Transverse colon (tissue), 4 donors: ENCODE results near the gene LRRC7. TPM values are rescaled to one million over a fixed set of nuclear protein-coding genes. Genes with fewer than 3 reads are reported as not detected.

Experiments used
- DNase-seq: peaks from one replicate; pipeline ENCODE4 v3.0.0-alpha.2; 2019
- H3K27ac ChIP-seq, 4 donors: fragments of 200-600 bp; sonication (generic); 2 replicates each; pipeline ENCODE4 v1.5.1; 2016 to 2018; ENCODE audit warnings: inconsistent platforms in 4 of 4
- H3K27me3 ChIP-seq: fragments of 200-600 bp; sonication (generic); 2 replicates; pipeline ENCODE4 v1.5.1; 2017; ENCODE audit warnings: inconsistent platforms
- H3K36me3 ChIP-seq, 4 donors: fragments of 200-600 bp; sonication (generic); 2 replicates each; pipeline ENCODE4 v1.5.1; 2017 to 2019; ENCODE audit warnings: inconsistent platforms in 4 of 4
- H3K4me1 ChIP-seq, 4 donors: fragments of 200-600 bp; sonication (generic); 2 replicates each; pipeline ENCODE4 v1.5.1; 2017 to 2020; ENCODE audit warnings: inconsistent platforms in 4 of 4
- H3K4me3 ChIP-seq, 4 donors: fragments of 200-600 bp; sonication (generic); 1 replicate in 1 of 4; 2 replicates in 3 of 4; pipeline versions ENCODE4 v1.5.1 to v1.6.1; 2017 to 2019; ENCODE audit warnings: inconsistent platforms in 4 of 4
- H3K9me3 ChIP-seq, 2 donors: fragments of 200-600 bp; sonication (generic); 2 replicates each; pipeline ENCODE4 v1.5.1; 2017 to 2019; ENCODE audit warnings: inconsistent platforms in 2 of 2
- CTCF ChIP-seq, 5 experiments: fragments of 200-600 bp in 3 of 5; fragments of 450-650 bp in 2 of 5; sonication (generic) in 3 of 5; IDR thresholded peaks; 1 replicate in 2 of 5; 2 replicates in 3 of 5; pipeline ENCODE4 v1.5.1; 2016 to 2017; ENCODE audit warnings: antibody characterized with exemption in 5 of 5, inconsistent platforms in 3 of 5, mild to moderate bottlenecking in 2 of 5, moderate library complexity in 1 of 5
- EP300 ChIP-seq: sonication (generic); formaldehyde crosslinking; IDR thresholded peaks from one replicate; pipeline ENCODE4 v1.6.1; 2017; ENCODE audit warnings: antibody characterized with exemption, low read depth
- POLR2A ChIP-seq: fragments of 450-650 bp; IDR thresholded peaks from one replicate; pipeline ENCODE4 v1.6.1; 2016; ENCODE audit warnings: antibody characterized with exemption, mild to moderate bottlenecking, moderate library complexity
- POLR2AphosphoS5 ChIP-seq, 3 donors: sonication (generic); formaldehyde crosslinking; IDR thresholded peaks; one replicate each; pipeline ENCODE4 v1.6.1; 2016; ENCODE audit warnings: antibody characterized with exemption in 3 of 3
- WGBS, 2 donors: methylation state at CpG; one replicate each; pipeline ENCODE4 v1.1.5; 2018; ENCODE audit warnings: low coverage in 1 of 2; 5-methylcytosine and 5-hydroxymethylcytosine counted together
- in situ Hi-C, 4 donors: fragments of 200-750 bp; cut with MboI; loops; one replicate each; pipeline versions ENCODE4 v1.15.0 to v1.15.1; 2017; ENCODE audit warnings: low sequenced_read_pairs in 3 of 4, low pct_ligation_motif_present in 1 of 4, low pct_unique_long_range_greater_than_20kb in 1 of 4
- intact Hi-C: fragments of 100-400 bp; cut with DNase I; formaldehyde crosslinking; loops from one replicate; pipeline ENCODE4 v1.15.1; 2023; ENCODE audit warnings: low total_unique reads
- total RNA-seq, 4 donors: library from RNA; depleted of rRNA; stranded (reverse); fragments of >200 nt; gene quantifications; one replicate each; pipeline ENCODE4 v1.1.0, GENCODE V29; 2016

Gene LRRC7
- total RNA-seq, 4 donors from 2014 or later = 0.32 to 1.1 TPM; not detected in 2

- in situ Hi-C loops = no loop called here
- Histone ChIP-seq H3K4me3 (no peak overlapping the region), H3K27me3 (no peaks in the 10 kb centered on the region), H3K36me3 (no peaks in the 10 kb centered on the region), H3K4me1 (no peaks in the 10 kb centered on the region), H3K27ac (no peak overlapping the region), H3K9me3 (no peaks in the 10 kb centered on the region)
- no peak for DNase-seq
- TF ChIP-seq POLR2A (no peak), POLR2AphosphoS5 (IDR thresholded peaks at IDR 0.05) (no peak), CTCF (IDR thresholded peaks at IDR 0.05) (no peak), EP300 (no peak)
- intact Hi-C loops = no loop called here
Observed at GRCh38 chr1:70168283-70168682, 600.6 kb downstream of the LRRC7 start.

GRCh38 chr1:70169018-70169839 is 601.5 kb downstream of the LRRC7 start:
- Histone ChIP-seq H3K27ac (no peak overlapping the region), H3K4me1 (no peaks in the 10 kb centered on the region), H3K4me3 (no peak overlapping the region), H3K9me3 (no peaks in the 10 kb centered on the region), H3K27me3 (no peaks in the 10 kb centered on the region), H3K36me3 (no peaks in the 10 kb centered on the region)
- in situ Hi-C loops = no loop called here
- no peak for DNase-seq
- 79 to 82% methylated on average over 5 of the region's 5 CpGs for WGBS, 2 donors
- intact Hi-C loops = no loop called here
- TF ChIP-seq POLR2AphosphoS5 (IDR thresholded peaks at IDR 0.05) (no peak), EP300 (no peak), CTCF (IDR thresholded peaks at IDR 0.05) (no peak), POLR2A (no peak)

DNA sequence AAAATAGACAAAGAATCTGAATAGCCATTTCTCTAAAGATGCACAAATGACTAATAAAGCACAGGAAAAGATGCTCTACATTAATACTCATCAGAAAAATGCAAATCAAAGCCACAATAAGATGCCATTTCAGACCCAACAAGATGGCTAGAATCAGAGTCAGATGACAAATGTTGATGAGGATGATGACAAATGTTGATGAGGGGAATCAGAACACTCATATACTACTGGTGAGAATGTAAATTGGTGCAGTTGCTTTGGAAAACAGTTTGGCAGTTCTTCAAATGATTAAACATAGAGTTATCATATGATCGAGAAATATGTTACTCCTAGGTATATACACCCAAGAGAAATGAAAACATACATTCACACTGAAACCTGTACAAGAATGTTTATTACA is 603.8 kb downstream of the LRRC7 start:
- 89 to 91% methylated on average over 1 of the region's 1 CpG for WGBS, 2 donors
- intact Hi-C loops = no loop called here
- Histone ChIP-seq H3K27me3 (no peaks in the 10 kb centered on the region), H3K27ac (no peak overlapping the region), H3K4me3 (no peak overlapping the region), H3K36me3 (peaks cover 0 to 3% (median 0%) of the 10 kb centered on the region in 4 donors), H3K4me1 (no peaks in the 10 kb centered on the region), H3K9me3 (no peaks in the 10 kb centered on the region)
- in situ Hi-C loops = no loop called here
- DNase-seq = no peak
- no peak for TF ChIP-seq CTCF (IDR thresholded peaks at IDR 0.05)
- no peak for TF ChIP-seq EP300
- TF ChIP-seq POLR2AphosphoS5 (IDR thresholded peaks at IDR 0.05) = no peak
- TF ChIP-seq POLR2A = no peak
